CD4-positive, alpha-beta T cell treated with Interleukin-15 for 4 hours (primary cell): Measurements from ENCODE around the gene COPS6.
A peak's percentile ranks its signal among the peaks of the same experiment; 100 is the strongest.

ENCODE experiments used
- DNase-seq: peaks from one replicate; pipeline ENCODE4 v3.0.0-alpha.2; 2020; ENCODE audit warnings: low spot score

The COPS6 gene

DNA sequence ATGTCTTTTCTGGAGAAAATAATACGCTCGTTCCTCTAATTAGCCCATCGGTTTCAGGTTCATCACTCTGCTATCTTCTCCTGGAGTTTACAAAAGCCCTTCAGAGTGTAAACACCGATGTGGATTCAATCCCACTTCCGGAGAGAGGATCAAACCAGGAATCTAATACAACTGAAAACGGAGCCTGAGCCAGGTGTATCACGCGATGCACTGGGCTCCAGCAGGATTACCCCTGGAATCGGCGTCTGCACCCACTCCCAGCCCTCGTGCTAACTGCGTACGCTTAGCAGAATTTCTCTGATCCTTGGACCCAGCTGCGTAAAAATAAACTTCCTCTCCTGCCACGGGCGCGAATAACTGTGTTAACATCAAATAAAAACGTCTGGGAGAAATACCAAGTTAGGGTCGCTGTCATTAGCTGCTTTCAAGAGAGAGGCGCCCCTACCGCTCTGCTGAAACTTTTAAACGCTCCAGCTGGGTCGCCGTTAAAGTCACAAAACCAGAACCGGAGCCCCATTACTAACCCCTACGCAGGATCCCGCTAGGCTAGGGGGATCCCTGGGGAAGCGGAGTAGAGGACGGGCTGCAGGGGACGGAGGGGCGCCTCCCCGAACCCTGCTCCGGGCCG lies 7.7 kb upstream of the COPS6 start:
- DNase-seq: no peak

DNA sequence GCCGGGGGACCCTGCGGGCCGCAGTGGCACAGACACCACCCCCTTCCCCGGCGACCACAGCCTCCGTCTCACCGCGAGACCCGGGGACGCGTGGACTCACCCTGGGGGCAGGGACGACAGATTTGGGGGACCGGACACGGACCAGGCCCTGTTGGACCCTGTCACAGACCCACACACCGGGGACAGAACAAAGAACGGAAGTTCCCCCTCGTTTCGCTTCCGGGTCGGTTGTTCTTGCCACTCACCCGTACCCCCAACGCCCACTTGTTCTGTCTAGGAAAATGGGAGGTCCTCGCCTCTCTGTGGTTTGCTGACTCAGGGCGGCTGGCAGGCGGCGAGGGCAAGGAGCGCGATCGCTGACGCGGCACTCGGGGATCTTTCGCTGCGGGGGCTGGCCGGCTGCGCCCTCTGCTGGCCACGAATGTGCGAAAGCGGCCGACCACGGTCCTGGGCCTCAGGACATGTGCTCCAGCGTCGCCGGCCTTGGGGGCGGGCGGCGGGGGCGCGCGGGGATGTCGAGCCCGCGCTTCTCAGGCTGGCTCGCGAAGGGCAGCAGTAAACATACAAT lies 7.2 kb upstream of the COPS6 start, which contains the start of gene ZNF3:
Gene ZNF3, minus strand, starts transcription at position 189 of the 568 bp plus-strand sequence. CDS start 4,366 bp downstream, outside the sequence.
- peak; percentile 99 for DNase-seq

DNA sequence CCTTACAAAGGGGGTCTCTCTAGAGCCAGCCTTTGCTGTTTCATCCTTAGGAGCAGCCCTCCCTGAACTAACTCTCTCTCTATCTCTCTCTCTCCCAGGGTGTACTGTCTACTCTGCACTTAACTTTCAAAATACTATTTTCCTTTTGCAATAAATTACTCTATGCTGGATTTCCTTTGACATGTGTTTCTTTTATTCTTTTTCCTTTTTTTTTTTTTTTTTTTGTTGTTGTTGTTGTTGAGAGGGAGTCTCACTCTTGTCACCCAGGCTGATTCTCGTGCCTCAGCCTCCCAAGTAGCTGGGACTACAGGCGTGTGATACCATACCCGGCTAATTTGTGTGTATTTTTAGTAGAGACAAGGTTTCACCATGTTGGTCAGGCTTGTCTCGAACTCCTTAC lies 5.8 kb upstream of the COPS6 start:
- DNase-seq: no peak

DNA sequence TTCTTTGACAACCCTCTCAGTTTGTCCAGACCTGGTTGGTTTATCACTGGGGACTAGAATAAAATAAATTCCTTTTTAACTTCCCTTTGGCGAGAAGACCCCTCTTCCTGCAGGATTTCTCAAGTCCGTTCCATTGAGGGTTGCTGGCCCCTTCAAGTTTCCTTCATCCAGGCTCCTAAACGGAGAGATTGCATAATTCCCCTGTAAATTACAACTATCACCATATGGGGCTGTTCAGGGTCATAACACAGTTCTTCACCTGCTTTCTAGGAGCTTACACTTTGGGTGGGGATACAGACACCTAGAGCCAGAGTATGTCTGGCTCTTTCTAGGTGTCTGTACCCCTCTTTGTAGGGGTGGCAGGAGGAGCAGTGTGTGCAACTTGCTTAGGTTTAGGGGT lies 3.3 kb upstream of the COPS6 start:
- DNase-seq: no peak

DNA sequence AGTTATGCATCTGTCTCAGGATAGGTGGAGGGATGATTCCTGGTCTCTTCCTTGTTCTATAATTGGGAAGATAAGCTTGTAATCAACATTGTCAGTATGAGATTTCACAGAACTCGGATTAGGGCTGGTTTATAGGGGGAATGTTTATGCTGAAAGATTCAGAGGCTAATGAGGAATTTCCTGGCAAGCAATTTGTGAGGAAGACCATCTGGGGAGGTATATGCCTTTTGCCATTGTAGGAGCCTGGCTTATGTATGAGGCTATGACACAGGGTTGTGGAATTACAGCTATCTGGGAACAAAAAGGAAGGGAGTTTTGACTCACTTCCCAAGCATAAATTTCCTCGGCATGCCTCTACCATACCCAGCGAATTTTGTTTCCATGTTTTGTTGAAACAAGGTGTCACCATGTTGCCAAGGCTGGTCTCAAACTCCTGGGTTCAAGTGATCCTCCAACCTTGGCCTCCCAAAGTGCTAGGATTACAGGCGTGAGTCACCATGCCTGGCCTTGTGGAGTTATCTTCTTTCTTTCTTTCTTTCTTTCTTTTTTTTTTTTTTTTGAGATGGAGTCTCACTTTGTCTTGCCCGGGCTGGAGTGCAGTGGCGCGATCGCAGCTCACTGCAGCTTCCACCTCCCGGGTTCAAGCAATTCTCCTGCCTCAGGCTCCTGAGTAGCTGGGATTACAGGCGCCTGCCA lies 1.6 kb upstream of the COPS6 start:
- DNase-seq: no peak

DNA sequence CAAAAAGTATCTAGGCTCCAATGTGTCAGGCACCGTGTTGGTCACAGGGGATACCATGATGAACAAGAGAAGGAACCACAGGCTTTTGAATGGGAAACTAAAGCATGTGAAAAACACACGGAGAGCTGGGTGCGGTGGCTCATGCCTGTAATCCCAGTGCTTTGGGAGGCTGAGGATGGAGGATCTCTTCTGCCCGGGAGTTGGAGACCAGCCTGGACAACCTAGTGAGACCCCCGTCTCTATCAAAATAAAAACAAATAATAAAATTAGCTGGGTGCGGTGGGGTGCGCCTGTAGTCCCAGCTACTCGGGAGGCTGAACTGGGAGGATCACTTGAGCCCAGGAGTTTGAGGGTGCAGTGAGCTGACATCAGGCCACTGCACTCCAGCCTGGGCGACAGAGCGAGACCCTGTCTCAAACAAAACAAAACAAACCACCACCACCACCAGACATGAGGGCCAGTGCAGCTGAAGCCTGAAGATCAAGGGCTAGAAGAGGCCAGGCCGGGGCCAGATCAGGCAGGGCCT lies 611 bp upstream of the COPS6 start:
- DNase-seq: no peak

DNA sequence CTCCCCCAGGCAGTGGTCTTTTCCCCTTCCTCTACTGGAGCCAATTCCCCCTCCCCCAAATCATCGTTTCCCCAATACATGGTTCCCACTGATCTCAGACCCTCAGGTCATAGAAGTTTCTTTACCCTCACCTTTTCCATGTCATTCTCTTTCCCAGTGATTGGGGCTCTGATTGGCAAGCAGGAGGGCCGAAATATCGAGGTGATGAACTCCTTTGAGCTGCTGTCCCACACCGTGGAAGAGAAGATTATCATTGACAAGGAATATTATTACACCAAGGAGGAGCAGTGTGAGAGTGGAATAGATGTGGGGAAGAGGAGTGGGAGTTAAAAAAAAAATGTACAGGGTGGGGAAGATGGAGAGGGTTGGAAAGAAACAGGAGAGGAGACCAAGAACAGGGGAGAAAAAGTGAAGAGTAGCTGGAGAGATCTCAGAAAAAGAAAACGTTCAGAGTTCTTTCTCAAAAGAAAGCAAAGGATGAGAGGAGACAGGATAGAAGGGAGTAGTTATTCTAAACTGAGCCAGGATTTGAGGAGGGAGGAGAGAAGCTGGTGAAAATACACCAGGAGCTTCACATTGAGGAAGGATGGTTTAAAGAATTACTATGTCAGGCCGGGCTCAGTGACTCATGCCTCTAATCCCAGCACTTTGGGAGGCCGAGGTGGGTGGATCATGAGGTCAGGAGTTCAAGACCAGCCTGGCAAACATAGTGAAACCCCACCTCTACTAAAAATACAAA lies 858 bp downstream of the COPS6 start:
- no peak for DNase-seq

DNA sequence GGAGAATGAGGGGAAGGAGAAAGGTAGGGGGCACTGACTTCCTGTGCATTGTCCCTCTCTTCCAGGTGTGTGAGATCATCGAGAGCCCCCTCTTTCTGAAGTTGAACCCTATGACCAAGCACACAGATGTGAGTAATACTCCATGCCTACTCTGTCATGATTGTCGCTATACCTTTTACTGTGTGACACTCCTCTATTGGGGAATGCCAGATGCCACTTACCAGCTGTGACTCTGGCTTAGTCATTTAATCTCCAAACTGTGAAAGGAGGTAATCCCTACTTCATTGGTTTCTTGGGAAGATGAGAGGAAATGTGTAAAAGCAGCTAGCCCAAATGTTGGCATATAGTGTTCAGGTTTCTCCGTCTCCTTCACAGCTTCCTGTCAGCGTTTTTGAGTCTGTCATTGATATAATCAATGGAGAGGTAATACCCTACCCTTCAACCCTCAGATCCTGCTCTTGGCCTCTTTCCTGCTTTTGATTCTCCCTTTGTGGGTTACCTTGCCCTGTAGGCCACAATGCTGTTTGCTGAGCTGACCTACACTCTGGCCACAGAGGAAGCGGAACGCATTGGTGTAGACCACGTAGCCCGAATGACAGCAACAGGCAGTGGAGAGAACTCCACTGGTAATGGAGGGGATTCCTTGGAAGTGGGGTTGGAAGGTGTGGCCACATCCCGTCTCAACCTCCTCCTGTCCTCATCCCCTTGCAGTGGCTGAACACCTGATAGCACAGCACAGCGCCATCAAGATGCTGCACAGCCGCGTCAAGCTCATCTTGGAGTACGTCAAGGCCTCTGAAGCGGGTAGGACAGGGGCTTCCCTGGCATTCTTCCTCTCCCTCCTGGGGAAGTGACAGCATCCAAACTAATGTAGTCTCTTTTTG lies 2.0 kb downstream of the COPS6 start:
- DNase-seq: no peak

DNA sequence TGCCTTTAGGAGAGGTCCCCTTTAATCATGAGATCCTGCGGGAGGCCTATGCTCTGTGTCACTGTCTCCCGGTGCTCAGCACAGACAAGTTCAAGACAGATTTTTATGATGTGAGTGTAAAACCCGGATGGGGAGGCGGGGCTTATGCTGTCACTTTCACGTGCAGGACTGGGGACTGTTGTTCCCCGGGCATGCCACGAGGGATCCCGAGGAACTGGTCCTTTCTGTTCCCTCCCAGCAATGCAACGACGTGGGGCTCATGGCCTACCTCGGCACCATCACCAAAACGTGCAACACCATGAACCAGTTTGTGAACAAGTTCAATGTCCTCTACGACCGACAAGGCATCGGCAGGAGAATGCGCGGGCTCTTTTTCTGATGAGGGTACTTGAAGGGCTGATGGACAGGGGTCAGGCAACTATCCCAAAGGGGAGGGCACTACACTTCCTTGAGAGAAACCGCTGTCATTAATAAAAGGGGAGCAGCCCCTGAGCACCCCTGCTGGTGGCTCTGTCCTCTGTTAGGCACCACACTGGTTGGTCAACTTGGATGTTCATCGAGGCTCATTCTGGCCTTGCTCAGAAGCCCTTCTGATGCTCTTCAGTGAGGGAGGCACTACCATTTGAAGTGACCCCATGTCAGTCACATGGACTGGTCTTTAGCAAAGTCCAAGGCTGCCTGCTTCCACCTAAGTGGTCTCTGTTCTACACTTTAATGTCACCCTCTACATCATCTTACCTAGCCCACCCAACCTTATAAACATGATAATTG lies 2.8 kb downstream of the COPS6 start:
- no peak for DNase-seq

DNA sequence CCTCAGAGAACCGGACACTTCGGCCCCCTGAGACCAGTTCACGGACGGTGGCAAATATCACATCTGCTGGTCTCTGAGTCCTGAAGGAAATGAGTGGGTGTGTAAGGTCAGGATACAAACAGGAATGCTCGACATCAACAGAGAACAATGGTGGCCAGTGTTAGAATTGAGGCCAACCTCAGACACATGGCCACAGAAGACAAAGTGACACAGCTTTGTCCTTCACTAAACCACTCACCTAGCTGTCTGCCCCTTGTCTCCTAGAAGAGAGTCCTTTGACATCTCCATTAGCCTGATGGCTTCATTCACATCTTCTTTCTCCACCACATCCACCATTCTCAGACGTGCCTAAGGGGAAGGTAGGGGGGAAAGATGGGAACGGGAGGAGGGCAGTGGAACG lies 4.3 kb downstream of the COPS6 start:
- no peak for DNase-seq

DNA sequence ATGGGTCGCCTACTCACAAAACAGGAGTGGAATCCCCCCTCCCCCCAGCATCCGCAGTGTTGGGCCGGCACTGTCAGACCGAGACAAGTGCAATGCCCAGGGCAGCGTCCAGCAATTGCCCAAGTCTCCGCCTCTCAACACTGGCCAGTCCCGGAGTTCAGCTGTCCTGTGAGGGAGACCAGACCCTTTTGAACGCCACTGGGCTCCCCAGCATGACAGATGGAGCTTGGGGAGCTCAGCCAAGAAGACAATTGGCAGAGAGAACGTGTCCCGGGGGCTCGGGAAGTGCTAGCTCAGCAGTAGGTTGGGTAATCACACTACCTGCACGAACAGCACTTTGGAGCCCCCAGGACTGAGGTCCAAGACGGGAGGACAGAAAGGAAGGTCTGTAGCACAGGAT lies 4.7 kb downstream of the COPS6 start:
- DNase-seq: no peak

DNA sequence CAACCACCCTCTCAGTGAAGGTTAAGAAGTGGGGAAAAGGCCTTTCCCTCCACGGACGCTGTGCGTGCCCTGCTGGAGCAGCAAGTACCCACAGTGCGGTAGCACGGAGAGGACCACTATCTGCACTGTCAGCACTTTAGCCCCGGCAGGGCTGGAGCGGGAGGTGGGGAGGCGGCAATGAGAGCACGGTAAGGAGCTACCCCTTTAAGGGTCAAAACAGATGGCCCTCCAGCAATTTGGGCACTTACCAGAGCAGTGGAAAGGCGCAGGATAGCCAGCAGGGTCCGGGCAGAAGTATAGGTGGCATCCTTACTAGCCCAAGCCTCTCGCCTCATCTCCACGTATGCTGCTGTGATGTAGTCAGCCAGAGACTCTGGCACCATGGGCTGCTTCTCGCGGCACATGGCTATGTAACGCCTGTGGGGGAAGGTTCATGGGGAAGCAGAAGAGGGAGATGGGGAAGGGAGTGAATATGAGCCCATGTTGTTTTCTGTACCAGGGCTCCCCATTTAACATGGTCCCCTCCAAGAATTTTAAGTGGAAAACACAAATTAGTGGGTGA lies 5.2 kb downstream of the COPS6 start:
- DNase-seq: no peak

DNA sequence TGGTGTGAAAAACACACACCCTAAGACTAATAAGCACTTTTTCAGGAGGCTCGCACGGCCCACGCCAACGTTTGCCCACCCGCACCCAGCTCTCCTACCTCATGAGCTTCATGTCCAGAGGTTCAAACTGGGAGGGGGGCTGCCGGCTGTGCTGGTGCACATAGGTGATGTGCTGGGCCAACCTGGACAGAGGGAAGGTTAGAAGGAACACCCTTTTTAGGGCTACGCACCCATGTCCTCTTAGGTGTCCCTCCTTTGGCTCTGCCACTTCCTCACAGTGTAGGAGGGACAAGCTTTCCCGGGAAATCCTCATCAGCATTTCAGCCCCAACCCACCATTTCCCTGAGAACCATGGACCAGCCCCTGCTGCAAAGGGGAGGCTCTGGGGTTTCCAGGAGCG lies 6.5 kb downstream of the COPS6 start:
- DNase-seq: no peak

DNA sequence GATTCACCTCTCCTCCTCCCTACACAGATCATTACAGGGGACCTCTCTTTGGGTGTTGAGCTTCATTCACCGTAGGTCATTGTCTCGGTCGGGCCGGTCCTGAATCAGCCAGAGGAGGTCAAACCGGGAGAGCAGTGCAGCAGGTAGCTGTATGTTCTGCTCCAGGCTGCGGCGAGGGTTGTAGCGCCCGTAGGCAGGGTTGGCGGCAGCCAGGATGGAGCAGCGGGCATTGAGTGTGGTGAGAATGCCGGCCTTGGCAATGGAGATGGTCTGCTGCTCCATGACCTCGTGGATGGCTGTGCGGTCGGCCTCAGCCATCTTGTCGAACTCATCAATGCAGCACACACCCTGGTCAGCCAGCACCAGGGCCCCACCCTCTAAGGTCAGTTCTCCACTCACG lies 6.9 kb downstream of the COPS6 start:
- DNase-seq: no peak

DNA sequence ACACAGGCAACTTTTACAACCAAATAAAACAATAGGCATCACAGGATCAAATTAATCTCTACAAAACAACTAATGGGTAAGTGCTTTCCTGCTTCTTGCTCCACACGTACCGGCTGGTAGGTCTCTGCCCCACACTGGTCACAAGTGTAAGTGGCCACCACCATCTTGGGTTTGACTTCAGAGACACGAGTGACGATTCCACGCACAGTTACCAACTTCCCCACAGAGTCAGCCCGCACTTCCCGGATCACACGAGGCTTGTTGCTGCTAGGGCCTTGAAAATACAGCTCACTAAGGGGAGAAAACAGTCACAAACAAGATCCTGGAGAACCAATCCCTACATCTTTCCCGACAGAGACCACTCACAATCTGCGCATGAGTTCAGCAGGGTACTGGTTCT lies 10.1 kb downstream of the COPS6 start:
- no peak for DNase-seq

DNA sequence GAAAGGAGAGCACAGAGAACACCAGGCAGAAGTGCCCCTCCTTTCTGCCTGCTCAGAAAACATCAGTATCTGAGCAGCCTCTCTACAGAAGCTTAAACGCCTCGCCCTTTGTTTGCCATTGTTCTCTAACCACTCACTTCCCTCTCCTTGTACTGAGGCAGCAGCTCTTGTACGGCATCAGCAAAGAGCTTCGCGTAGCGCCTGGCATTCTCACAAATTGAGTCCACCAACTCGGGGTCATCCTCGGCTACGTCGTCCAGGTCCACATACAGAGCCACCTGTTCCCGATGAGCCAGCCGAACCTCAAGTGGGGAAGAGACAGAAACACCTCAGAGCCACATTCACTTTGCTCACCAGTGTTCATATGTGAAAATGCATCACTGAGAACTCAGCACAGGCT lies 10.7 kb downstream of the COPS6 start:
- DNase-seq: no peak

DNA sequence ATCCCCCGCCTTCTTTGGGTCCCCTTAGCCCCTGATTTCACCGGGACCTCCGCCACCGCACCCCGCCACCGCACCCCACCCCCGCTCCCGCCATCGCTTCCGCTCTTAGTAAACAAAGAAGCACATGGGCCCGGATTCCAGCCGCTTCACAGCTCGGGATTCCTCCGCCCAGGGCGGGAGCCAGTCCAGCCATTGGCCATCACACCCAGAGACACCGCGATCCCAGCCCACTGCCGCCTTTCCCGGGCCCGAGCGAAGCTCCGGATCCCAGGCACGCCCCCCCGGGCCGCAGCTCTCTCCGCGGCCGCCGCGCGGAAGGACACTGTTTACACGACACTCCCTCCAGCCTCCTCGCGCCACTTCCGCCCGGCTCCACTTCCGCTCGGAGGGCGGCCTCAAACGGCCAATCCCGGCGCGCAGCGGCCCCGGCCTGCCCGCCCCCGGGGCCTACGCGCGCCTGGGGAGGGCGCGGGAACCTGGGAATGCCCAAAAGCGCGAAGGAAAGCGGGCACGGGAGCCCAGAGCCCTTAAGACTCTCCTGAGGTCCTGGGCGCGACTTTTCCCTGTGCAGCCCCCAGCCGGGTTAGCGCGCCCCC lies 11.7 kb downstream of the COPS6 start:
- peak; percentile 84 for DNase-seq

DNA sequence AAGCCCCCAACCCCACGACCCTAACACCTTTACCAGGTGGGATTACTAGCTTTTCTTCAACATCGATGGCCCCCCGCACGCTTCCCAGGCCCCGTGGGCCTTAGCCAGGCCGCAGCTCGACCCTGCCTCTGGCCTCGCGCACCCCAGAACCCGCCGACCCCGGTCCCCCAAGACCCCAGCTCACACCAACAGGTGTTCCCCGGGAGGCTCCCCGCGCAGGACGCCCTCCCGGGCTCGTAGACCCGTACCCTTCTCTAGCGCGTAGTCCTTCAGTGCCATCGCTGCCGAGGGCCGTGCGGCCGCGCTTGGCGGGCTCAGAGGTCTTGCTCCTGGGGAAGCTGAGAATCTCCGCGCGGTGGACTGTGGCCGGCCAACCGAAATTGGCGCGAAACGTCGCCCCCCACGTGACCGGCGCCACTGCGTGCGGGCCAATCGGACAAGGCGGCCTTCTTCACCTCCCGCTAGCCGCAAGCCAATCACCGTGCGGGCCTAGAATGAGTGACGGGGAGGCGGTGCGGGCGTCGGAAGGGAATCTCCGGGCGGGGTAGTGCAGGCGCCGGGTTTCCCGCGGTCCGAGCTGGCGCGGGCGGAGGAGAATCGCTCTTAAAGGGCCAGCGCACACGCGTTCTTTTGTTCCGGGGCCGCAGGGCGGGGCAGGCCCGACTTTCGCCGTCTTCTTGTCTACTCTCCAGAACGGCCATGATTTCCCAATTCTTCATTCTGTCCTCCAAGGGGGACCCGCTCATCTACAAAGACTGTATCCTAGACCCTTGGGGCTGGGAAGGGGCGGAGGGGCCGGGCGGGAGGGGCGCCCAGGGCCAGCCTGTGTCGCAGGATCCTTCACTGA lies 12.5 kb downstream of the COPS6 start, which contains the start of the genes AP4M1 and MCM7:
Gene AP4M1, plus strand, starts transcription at position 628 of the 847 bp plus-strand sequence. Its CDS starts 72 bp downstream, at position 700.
Gene MCM7, minus strand, starts transcription at position 382 of the 847 bp plus-strand sequence. Its CDS starts 103 bp downstream, at position 279.
- peak; percentile 97 for DNase-seq
